NCI-H187 treated with DMSO at 0.1 percent for 48 hours (cell line): ENCODE results near the gene DNAJC15.
"Not testable (repeated sequence)": the region's sequence is repeated elsewhere in the genome, so short reads cannot be mapped to it uniquely, and the experiment has no call there.

ENCODE experiments used
- DNase-seq: peaks from one replicate; lab custom pipeline; 2025; lab: John Stamatoyannopoulos, UW

Gene DNAJC15

GRCh38 chr13:43023289-43023963 lies at the start of gene DNAJC15:
Gene DNAJC15 (plus strand): TSS chr13:43023586. CDS start chr13:43023627, 41 bp downstream.
- peak; percentile 19 for DNase-seq

- no peak for DNase-seq
These were observed 47.3 kb upstream of the DNAJC15 start for GRCh38 chr13:42976066-42976465.

GRCh38 chr13:42977219-42977659 lies 46.1 kb upstream of the DNAJC15 start:
- DNase-seq = no peak

- DNase-seq = no peak
These were observed 42.1 kb upstream of the DNAJC15 start for GRCh38 chr13:42981317-42981716.

GRCh38 chr13:42981853-42982252 lies 41.5 kb upstream of the DNAJC15 start:
- DNase-seq = no peak

- no peak for DNase-seq
These were observed 39.4 kb upstream of the DNAJC15 start for GRCh38 chr13:42984026-42984425.

GRCh38 chr13:42984691-42985090 lies 38.7 kb upstream of the DNAJC15 start:
- no peak for DNase-seq

GRCh38 chr13:42985312-42986175 lies 37.8 kb upstream of the DNAJC15 start:
- DNase-seq = no peak

GRCh38 chr13:42986176-42986574 lies 37.2 kb upstream of the DNAJC15 start:
- DNase-seq = no peak

- no peak for DNase-seq
These were observed 32.8 kb upstream of the DNAJC15 start for GRCh38 chr13:42990291-42991232.

- not testable (repeated sequence) for DNase-seq
These were observed 32.0 kb upstream of the DNAJC15 start for GRCh38 chr13:42991233-42991897.

GRCh38 chr13:42991898-42992763 lies 31.3 kb upstream of the DNAJC15 start, which contains the start of gene EPSTI1:
Gene EPSTI1 (minus strand): TSS chr13:42992241. CDS start chr13:42992165, 76 bp downstream.
- DNase-seq = no peak

- no peak for DNase-seq
These were observed 30.6 kb upstream of the DNAJC15 start for GRCh38 chr13:42992764-42993122.

GRCh38 chr13:42994878-42995277 lies 28.5 kb upstream of the DNAJC15 start:
- no peak for DNase-seq

GRCh38 chr13:42996584-42996983 lies 26.8 kb upstream of the DNAJC15 start:
- no peak for DNase-seq

GRCh38 chr13:42997381-42997780 lies 26.0 kb upstream of the DNAJC15 start:
- DNase-seq = no peak

- no peak for DNase-seq
These were observed 23.9 kb upstream of the DNAJC15 start for GRCh38 chr13:42999491-42999890.

- no peak for DNase-seq
These were observed 22.7 kb upstream of the DNAJC15 start for GRCh38 chr13:43000676-43001075.

GRCh38 chr13:43002021-43002420 lies 21.4 kb upstream of the DNAJC15 start:
- no peak for DNase-seq

- no peak for DNase-seq
These were observed 20.4 kb upstream of the DNAJC15 start for GRCh38 chr13:43003010-43003409.
